ENCODE data around the gene NATD1.

GRCh38 chr17:21214777-21215541, 38.3 kb downstream of the NATD1 start:
- TF ChIP-seq POLR2A (IDR thresholded peaks at IDR 0.05) (no peak), CTCF (IDR thresholded peaks at IDR 0.05) (no peak), POLR2AphosphoS5 (IDR thresholded peaks at IDR 0.05) (no peak), EP300 (IDR thresholded peaks at IDR 0.05) (no peak)
